NB4 (cell line): ENCODE results near the gene ICE1.

Experiments used
- CTCF ChIP-seq: IDR thresholded peaks from one replicate; pipeline ENCODE4 v1.5.1; 2012; ENCODE audit warnings: low read depth, low read length
- MYC ChIP-seq: IDR thresholded peaks from 2 replicates; pipeline ENCODE4 v1.6.1; 2011; ENCODE audit warnings: low read depth, low read length
- POLR2A ChIP-seq: IDR thresholded peaks from 2 replicates; pipeline ENCODE4 v1.6.1; 2011; ENCODE audit warnings: mild to moderate bottlenecking; ENCODE audit not compliant: insufficient read length; ENCODE audit errors: extremely low read depth
- TF ChIP-seq, protein P1 (sequence below): IDR thresholded peaks from 2 replicates; pipeline ENCODE4 v1.6.1; 2011; ENCODE audit warnings: low read depth, low read length

GRCh38 chr5:5384660-5385330 is 37.7 kb upstream of the ICE1 start:
- TF ChIP-seq CTCF (no peak), POLR2A (no peak), MYC (no peak)
- TF ChIP-seq, protein P1, sequence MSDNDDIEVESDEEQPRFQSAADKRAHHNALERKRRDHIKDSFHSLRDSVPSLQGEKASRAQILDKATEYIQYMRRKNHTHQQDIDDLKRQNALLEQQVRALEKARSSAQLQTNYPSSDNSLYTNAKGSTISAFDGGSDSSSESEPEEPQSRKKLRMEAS = no peak
